Activated naive CD4-positive, alpha-beta T cell (primary cell): ENCODE measurements around the gene SHC1.
A peak's percentile ranks its signal among the peaks of the same experiment; 100 is the strongest.

Experiments
- DNase-seq, 4 experiments: peaks; one replicate each; lab custom pipeline; 2025; lab: John Stamatoyannopoulos, UW

SHC1 gene

DNA sequence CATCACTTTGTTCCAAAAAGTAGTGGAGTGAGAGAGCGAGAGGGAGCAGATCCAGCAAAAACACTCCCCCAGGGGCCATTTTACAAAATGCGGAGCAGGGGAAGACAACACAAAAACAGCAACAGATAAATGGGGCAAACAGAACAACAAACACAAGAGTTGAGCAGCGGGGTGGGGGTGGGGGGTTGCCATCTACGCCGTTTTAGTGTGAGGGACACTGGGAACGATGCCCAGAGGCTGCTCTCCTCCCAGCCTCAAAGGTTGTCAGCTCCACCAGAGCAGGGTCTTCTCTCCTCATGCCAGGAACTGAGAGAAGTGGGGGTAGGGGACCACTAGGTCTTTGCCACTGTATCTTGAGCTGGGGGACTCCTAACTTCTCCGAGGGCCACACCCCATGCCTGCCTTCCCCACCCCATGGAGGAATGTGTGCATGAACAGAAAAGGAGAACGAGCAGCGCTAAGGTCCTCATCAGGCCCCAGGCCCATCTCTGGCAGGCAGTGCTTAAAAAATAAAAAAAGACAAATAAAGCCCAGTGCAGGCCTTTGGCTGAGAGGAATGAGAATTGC is 13.4 kb downstream of the SHC1 start:
- DNase-seq: no peak

DNA sequence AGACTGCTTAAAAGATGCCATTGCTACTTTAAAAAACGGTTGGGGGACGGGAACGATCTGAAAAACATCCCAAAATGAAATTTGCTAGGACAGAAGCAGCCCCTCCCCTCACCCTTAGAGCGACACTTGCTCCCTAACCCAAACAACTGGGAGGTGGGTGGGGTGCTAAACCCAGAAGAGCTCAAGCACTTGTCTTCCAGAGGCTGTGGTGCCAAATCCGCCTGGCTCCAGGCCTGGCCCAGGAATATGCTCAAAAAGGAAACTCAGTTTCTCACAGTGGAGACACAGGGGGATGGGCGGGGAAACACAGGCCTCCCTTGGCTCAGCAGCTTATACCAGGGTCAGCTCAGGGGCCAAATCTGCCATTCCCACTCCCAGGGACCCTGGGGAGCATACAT is 14.0 kb downstream of the SHC1 start:
- DNase-seq: no peak

DNA sequence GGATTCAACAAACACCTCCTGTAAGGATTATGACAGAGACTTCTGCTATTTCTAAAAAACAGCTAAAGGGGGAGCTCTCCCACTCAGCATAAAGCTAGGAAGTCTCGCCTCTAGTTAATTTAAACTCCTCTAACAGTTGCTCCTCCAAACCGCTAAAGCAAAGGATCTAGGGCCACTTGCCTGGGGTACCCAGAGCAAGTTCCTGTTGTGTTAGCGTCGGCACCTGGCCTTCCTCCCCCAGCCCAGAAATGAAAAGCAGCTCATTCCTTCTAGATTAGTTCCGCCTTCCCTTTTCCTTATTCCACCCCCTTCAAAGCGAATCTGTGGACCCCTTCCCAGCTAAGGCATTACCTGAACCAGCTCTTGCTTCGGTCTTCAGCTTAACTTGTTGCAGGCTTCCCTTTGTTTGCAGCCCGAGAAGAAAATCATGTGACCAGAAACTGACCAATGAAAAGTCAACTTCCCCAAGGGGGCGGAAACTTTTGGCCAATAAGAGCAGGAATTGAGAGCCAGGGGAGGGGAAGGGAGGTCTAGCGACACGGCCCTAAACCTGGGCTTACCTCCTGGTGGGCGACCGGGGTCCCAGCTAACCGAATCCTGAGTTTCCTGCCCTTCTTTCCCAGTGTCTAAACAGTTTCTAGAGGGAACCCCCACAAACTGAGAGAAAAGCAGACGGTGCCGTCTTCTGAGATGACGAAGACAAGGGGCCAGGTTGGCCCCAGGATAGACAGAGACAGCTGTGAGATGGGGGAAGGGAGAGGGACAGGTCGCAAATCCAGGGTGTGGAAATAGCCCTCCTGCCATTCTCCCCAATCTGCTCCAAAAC is 14.6 kb downstream of the SHC1 start, which contains the start of gene PBXIP1:
Gene PBXIP1 (minus strand): TSS at position 382 of the 826 bp plus-strand sequence. CDS start 2,378 bp downstream, outside the sequence.
- DNase-seq: peak in 3 of 4 experiments; percentile 29 to 62 (median 56)

- DNase-seq: peak; percentile 21 to 80 (median 61)
Measured at GRCh38 chr1:154955039-154955717, 15.4 kb downstream of the SHC1 start.

- DNase-seq: no peak
Measured at GRCh38 chr1:154954541-154954940, 16.0 kb downstream of the SHC1 start.

GRCh38 chr1:154953611-154954038 is 16.9 kb downstream of the SHC1 start:
- no peak for DNase-seq

GRCh38 chr1:154952664-154953063 is 17.9 kb downstream of the SHC1 start:
- DNase-seq: no peak

- peak in 3 of 4 experiments; percentile 20 to 51 (median 23) for DNase-seq
Measured at GRCh38 chr1:154951901-154952657, 18.5 kb downstream of the SHC1 start.

DNA sequence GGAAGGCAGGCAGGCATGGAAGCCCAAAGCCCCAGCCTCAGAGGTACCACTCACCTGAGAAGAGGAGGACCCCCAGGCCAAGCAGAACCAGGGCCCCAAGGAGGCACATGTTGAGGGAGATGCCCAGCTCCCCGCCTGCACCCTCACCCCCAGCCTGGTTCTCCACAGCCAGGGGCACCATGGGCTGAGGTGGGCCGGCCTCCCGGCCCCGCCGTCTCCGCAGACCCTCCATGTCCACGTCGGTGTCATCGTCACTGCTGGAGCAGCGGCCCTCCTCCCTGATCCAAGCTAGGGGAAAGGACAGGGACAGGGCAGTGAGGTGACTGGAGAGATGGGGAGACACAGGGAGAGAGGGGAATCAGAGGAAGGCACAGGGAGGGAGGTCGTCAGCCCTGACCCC is 22.5 kb downstream of the SHC1 start:
- DNase-seq: no peak

GRCh38 chr1:154945962-154946850 is 24.3 kb downstream of the SHC1 start:
- DNase-seq: no peak

- DNase-seq: no peak
Measured at GRCh38 chr1:154945160-154945961, 25.2 kb downstream of the SHC1 start.

DNA sequence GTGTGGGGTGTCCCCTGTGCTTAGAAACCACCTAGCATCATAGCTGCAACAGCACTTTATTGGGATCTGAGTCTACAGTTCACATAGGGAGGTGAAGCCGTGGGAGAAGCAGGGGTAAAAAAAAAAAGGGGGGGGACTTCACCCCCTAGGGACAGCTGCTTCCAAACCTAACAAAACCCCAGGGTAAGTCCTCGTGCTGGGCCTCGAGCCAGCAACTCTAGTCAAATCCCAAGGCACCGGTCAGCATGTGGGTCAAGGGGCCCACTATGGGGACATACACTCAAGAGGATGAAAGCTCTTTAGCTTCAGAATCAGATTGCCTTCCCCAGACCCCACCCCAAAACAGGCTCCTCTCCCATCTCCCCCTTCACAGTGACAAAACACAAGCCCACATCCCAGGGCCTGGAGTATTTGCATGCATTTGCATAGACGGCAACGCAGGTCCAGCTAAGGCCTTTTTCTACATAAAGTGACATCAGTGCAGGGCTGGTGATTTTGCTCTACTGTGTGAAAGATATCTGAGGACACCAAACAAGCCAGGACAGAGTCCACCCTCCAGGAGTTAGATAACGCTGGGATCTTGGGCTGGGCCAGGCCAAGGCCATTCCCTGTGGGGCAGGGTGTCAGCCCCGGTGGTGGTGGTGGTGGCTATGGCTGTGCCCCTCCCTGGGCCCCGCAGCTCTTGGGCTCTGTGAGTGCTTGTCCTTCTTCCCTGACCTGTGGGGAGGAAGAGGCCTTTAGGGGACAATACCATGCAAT is 26.0 kb downstream of the SHC1 start:
- DNase-seq: no peak

GRCh38 chr1:154943649-154944400 is 26.7 kb downstream of the SHC1 start:
- DNase-seq: no peak

DNA sequence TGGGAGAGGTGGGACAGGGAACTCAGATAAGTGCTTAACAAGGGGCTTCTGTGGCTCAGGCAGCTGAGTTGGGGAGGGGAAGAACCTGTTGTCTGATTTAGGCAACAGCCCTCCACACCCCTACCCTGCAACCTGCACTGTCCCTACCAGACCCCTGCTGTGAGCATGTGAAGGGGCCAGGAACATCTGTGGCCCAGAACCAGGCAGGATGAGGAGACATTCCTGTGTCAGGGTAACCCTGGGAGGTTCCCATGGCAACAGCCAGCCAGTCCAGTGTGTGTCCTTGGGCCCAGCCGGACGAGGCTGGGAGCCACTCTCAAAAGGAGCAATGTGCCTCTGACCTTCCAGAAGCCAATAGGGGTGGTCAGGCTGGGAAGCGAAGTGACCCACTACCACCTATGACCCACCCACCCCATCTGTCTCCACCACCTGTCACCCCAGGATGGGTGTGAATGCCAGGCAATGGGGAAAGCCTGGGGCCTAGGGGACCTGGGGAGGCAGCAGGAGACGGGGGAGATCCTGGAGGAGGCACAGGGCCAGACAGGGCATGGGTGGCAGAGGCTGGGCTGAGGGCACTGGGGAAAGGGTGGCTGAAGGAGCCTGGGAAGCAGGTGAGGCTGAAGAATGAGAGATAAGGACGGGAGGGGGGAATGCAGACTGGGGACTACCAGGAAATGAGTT is 29.1 kb downstream of the SHC1 start:
- DNase-seq: no peak

GRCh38 chr1:154940651-154941194 is 29.8 kb downstream of the SHC1 start:
- DNase-seq: no peak

GRCh38 chr1:154940213-154940560 is 30.4 kb downstream of the SHC1 start:
- DNase-seq: no peak

- DNase-seq: no peak
Measured at GRCh38 chr1:154938604-154939399, 31.7 kb downstream of the SHC1 start.
